ENCODE results near the gene ZNF22. TPM values are rescaled to one million over a fixed set of nuclear protein-coding genes. Genes with fewer than 3 reads are reported as not detected.

Gene ZNF22
- total RNA-seq, 1 experiment from 2014 or later: 13.5 TPM

DNA sequence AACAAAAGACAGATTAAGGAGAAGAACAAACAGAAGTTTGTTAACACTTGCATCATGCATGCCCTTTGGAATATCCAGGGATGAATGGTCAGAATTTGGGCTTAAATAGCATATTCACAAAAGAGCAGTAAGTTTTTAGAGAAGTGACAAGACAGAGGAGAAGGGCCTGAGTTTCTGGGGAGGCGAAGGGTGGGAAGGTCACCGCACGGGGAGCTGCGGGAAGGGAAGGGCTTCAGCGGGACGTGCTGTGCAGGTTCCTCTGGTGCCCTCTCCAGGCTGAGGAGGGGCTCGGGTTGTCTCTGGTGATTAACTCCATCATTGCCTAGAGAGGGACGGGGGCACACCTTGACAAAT lies 10.4 kb upstream of the ZNF22 start:
- H3K27me3 ChIP-seq (ENCODE audit: insufficient read depth, low read length): no peaks in the 10 kb centered on the region
- ChIA-PET RAD21 (ENCODE audit: low non-redundant PET in 1 of 2, low total read pairs in 2 of 2, uncharacterized antibody in 2 of 2, unreplicated experiment in 2 of 2) (interaction anchor here in 1 of 2 experiments (0.7 kb wide), 1 partner anchor 58 kb away, joined by 4 read pairs; no protein-coding TSS in a partner anchor), CTCF (interaction anchor here (0.6 kb wide), 1 partner anchor 57 kb away, joined by 3 read pairs; no protein-coding TSS in a partner anchor), POLR2A (no interaction called here)
- intact Hi-C loops (cut with micrococcal nuclease): loop anchor here (1.0 kb wide), 1 partner anchor 58 kb away; no protein-coding TSS in a partner anchor
- H3K79me2 ChIP-seq (ENCODE audit: insufficient read depth, low read length): no peaks in the 10 kb centered on the region
- no peak overlapping the region for H3K4me2 ChIP-seq (ENCODE audit: low read length)
- H3K9ac ChIP-seq (ENCODE audit: low read length): no peak overlapping the region
- H3K27ac ChIP-seq (ENCODE audit: low read depth, low read length): no peak overlapping the region
- H3K9me2 ChIP-seq (ENCODE audit: insufficient read depth): no peaks in the 10 kb centered on the region
- no peak overlapping the region for H2AFZ ChIP-seq (ENCODE audit: low read depth, low read length, poor library complexity, severe bottlenecking)
- no peaks in the 10 kb centered on the region for H3K36me3 ChIP-seq (ENCODE audit: control insufficient read depth in 1 of 2, insufficient read depth in 2 of 2, low read length in 2 of 2)
- no peaks in the 10 kb centered on the region for H3K4me1 ChIP-seq (ENCODE audit: control insufficient read depth in 1 of 2, insufficient read depth in 2 of 2, low read length in 2 of 2)
- BruUV-seq (replicated peaks): no TSS peak
- no peaks in the 10 kb centered on the region for H3K9me3 ChIP-seq (ENCODE audit: control insufficient read depth in 1 of 2, insufficient read depth in 1 of 2, low read depth in 1 of 2, low read length in 2 of 2)
- no peak overlapping the region for H3K4me3 ChIP-seq (replicated peaks in 1 of 2; ENCODE audit: low read depth in 1 of 2, low read length in 2 of 2)
- DNase-seq (ENCODE audit: low read depth, low spot score): no peak
- no peak for TF ChIP-seq EZH2phosphoT487 (IDR thresholded peaks at IDR 0.05; ENCODE audit: borderline replicate concordance)
- TF ChIP-seq SRF (IDR thresholded peaks at IDR 0.05; ENCODE audit: low read depth): no peak
- no peak for TF ChIP-seq CBX3 (IDR thresholded peaks at IDR 0.05; ENCODE audit: low read depth)
- no peak for TF ChIP-seq SIN3A (IDR thresholded peaks at IDR 0.05; ENCODE audit: low read depth)
- no peak for TF ChIP-seq POLR2AphosphoS5 (IDR thresholded peaks at IDR 0.05; ENCODE audit: low read depth, low read length)
- TF ChIP-seq, protein P1, sequence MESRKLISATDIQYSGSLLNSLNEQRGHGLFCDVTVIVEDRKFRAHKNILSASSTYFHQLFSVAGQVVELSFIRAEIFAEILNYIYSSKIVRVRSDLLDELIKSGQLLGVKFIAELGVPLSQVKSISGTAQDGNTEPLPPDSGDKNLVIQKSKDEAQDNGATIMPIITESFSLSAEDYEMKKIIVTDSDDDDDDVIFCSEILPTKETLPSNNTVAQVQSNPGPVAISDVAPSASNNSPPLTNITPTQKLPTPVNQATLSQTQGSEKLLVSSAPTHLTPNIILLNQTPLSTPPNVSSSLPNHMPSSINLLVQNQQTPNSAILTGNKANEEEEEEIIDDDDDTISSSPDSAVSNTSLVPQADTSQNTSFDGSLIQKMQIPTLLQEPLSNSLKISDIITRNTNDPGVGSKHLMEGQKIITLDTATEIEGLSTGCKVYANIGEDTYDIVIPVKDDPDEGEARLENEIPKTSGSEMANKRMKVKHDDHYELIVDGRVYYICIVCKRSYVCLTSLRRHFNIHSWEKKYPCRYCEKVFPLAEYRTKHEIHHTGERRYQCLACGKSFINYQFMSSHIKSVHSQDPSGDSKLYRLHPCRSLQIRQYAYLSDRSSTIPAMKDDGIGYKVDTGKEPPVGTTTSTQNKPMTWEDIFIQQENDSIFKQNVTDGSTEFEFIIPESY (IDR thresholded peaks at IDR 0.05; ENCODE audit: extremely low read depth, insufficient replicate concordance, low read length): no peak
- TF ChIP-seq RAD21 (IDR thresholded peaks at IDR 0.05; ENCODE audit: low read depth): peak; percentile 70
- TF ChIP-seq, protein P2, sequence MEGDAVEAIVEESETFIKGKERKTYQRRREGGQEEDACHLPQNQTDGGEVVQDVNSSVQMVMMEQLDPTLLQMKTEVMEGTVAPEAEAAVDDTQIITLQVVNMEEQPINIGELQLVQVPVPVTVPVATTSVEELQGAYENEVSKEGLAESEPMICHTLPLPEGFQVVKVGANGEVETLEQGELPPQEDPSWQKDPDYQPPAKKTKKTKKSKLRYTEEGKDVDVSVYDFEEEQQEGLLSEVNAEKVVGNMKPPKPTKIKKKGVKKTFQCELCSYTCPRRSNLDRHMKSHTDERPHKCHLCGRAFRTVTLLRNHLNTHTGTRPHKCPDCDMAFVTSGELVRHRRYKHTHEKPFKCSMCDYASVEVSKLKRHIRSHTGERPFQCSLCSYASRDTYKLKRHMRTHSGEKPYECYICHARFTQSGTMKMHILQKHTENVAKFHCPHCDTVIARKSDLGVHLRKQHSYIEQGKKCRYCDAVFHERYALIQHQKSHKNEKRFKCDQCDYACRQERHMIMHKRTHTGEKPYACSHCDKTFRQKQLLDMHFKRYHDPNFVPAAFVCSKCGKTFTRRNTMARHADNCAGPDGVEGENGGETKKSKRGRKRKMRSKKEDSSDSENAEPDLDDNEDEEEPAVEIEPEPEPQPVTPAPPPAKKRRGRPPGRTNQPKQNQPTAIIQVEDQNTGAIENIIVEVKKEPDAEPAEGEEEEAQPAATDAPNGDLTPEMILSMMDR (IDR thresholded peaks at IDR 0.05 in 2 of 3, conservative IDR thresholded peaks at IDR 0.05 in 1 of 3; ENCODE audit: borderline replicate concordance in 1 of 3, insufficient read depth in 1 of 3, low read depth in 2 of 3, low read length in 2 of 3): peak; percentile 27 to 41 (median 30); a peak in 4 of 6 replicates
- peak; percentile 78 for ATAC-seq
- H4K20me1 ChIP-seq (ENCODE audit: insufficient read depth): no peaks in the 10 kb centered on the region
